GM19023 (cell line): ENCODE measurements around the gene ZSCAN4.
A peak's percentile ranks its signal among the peaks of the same experiment; 100 is the strongest.

Experiments
- ATAC-seq: cut with Tn5 transposase; IDR thresholded peaks from one replicate; pipeline ENCODE4 v1.9.1; 2021; ENCODE audit warnings: mild to moderate bottlenecking, moderate library complexity; ENCODE audit not compliant: unreplicated experiment

The ZSCAN4 gene, protein sequence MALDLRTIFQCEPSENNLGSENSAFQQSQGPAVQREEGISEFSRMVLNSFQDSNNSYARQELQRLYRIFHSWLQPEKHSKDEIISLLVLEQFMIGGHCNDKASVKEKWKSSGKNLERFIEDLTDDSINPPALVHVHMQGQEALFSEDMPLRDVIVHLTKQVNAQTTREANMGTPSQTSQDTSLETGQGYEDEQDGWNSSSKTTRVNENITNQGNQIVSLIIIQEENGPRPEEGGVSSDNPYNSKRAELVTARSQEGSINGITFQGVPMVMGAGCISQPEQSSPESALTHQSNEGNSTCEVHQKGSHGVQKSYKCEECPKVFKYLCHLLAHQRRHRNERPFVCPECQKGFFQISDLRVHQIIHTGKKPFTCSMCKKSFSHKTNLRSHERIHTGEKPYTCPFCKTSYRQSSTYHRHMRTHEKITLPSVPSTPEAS

DNA sequence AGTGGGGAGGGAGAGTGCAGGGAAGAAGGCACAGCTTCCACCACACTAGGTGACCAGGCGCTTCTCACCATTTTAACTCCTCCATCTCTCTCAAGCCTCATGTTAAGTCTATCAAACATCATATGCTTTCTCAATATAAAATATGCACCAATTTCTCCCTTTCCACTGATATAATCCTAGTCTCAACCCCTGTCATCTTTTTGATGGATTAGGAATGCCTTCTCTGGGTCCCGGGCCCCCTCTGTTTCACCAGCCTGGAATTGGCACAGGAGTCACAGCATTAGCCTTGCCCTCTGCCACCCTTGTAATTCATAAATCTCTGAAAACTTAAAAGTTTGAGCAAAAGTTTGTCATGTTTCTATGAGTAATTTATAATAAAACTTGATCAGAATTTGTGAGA, at the start of gene ZSCAN4:
ZSCAN4 (plus strand) TSS at position 301 of the 400 bp plus-strand sequence. CDS start 7,211 bp downstream, outside the sequence.
- ATAC-seq: no peak

- ATAC-seq: no peak
These were observed 47.9 kb upstream of the ZSCAN4 start for GRCh38 chr19:57620673-57621348.

DNA sequence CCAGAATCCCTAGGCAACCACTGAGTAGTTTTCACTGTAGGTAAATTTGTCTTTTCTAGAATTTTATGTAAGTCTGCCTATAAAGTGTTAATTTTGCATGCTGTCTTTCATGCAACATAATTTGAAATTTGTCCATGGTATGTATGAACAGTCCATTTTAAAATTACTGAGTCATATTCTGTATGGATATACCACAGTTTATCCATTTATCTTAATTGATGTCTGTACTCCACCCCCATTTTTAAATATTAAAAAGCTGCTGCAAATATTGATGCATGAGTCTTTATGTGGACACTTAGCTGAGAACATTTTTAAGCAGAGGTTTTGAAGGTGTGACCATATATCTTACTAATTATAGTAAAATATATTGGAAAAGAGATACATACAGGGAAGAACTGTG, 45.6 kb upstream of the ZSCAN4 start:
- no peak for ATAC-seq

DNA sequence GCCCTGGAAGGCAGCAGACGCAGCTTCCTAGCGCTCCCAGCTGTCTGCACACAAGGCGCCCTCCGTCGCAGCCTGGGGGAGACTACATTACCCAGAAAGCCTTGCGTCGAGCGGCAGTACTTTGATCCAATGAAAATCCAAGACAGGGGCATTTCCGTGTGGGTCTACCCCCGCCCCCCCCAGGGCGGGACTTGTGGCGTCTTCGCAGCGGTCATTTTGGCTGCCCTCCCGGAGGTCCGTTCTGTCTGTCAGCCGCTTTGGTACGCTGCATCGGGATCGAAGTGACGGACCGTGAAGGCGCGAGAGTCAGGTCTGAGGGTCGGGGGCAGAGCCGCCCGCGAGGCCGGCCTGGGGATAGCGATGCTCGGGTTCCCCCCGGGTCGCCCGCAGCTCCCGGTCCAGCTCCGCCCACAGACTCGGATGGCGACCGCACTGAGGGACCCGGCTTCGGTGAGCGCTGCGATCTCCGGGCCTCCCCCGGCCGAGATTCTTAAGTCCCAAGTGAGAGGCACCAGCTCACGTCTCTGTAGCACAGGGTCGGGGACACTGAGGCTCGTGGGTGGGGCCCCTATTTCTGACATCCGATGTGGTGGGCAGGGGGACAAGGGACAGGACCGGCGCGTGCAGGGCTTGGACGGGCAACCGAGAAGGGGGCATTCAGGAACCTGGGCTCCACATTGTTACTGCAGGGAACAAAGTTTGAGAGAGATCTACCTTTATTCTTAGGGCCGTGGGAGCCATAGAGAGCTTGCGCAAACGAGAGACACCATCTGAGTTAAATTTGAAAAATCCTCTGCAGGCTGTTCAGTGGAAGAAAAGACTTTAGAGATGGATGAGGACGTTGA, 35.5 kb upstream of the ZSCAN4 start, which contains the start of gene ZNF211:
ZNF211 (plus strand) TSS at position 182 of the 845 bp plus-strand sequence; CDS start at position 361, 179 bp downstream.
- ATAC-seq: peak; percentile 94

DNA sequence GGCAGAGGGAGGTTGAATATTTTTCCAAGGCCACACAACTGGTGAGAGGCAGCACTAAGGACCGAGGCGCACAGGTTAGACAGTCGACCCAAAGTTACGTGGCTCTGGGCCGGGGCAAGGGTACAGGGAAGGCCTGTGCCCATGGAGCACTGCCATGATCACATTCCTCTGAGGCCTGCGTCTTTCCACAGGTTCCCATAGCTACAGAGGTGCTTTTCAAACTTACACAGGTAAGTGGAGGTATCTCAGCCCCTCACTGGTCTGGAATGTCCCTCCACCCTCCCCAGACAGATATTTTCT, 35.0 kb upstream of the ZSCAN4 start:
- ATAC-seq: no peak

- no peak for ATAC-seq
These were observed 31.4 kb upstream of the ZSCAN4 start for GRCh38 chr19:57637379-57637778.

DNA sequence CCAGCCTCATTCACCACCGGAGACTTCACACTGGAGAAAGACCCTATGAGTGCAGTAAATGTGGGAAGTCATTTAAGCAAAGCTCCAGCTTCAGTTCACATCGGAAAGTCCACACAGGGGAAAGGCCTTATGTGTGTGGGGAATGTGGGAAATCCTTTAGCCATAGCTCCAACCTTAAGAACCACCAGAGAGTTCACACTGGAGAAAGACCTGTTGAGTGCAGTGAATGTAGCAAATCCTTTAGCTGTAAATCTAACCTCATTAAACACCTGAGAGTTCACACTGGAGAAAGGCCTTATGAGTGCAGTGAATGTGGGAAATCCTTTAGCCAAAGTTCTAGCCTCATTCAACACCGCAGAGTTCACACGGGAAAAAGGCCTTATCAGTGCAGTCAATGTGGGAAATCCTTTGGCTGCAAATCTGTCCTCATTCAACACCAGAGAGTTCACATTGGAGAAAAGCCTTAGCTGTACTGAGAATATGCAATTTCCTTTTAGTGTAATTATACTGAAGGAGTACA, 27.0 kb upstream of the ZSCAN4 start:
- no peak for ATAC-seq

GRCh38 chr19:57642396-57643046, 26.2 kb upstream of the ZSCAN4 start:
- ATAC-seq: no peak

GRCh38 chr19:57643734-57644133, 25.0 kb upstream of the ZSCAN4 start:
- ATAC-seq: no peak

GRCh38 chr19:57648331-57649003, 20.3 kb upstream of the ZSCAN4 start:
- ATAC-seq: no peak

DNA sequence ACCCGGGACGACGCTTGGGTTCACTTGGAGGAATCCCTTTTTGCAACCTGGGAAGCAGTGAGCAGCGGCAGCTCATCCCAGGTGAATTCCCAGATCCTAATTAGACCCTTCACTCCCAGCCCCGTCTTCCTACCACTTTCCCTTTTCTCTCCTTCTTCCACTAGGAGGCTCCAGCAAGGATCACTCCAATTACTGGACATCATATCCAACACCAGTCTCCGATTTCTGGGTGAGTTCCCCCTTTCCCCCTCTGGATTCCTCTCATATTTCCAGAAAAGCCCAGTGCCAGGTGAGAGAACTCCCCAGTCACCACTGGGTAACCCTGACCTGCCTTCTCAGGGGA, 17.1 kb upstream of the ZSCAN4 start:
- no peak for ATAC-seq

DNA sequence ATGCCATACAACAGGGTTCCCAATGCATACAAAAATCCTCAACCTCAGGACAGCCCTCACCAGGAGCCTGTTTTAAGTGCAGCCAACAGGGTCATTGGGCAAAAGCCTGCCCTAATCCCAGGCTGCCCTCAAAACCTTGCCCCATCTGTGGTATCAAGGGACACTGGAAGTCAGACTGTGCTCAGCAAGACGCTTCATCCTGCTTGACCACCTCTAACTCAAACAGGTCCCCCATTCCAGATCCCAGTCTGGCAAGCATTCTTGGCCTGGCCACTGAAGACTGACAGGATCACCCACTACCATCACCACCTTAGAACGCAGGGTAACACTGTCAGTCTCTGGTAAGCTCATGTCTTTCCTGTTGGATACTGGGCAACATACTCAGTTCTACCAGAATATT, 15.0 kb upstream of the ZSCAN4 start:
- no peak for ATAC-seq

- no peak for ATAC-seq
These were observed 13.3 kb upstream of the ZSCAN4 start for GRCh38 chr19:57655443-57655842.

GRCh38 chr19:57656346-57656745, 12.4 kb upstream of the ZSCAN4 start:
- no peak for ATAC-seq

DNA sequence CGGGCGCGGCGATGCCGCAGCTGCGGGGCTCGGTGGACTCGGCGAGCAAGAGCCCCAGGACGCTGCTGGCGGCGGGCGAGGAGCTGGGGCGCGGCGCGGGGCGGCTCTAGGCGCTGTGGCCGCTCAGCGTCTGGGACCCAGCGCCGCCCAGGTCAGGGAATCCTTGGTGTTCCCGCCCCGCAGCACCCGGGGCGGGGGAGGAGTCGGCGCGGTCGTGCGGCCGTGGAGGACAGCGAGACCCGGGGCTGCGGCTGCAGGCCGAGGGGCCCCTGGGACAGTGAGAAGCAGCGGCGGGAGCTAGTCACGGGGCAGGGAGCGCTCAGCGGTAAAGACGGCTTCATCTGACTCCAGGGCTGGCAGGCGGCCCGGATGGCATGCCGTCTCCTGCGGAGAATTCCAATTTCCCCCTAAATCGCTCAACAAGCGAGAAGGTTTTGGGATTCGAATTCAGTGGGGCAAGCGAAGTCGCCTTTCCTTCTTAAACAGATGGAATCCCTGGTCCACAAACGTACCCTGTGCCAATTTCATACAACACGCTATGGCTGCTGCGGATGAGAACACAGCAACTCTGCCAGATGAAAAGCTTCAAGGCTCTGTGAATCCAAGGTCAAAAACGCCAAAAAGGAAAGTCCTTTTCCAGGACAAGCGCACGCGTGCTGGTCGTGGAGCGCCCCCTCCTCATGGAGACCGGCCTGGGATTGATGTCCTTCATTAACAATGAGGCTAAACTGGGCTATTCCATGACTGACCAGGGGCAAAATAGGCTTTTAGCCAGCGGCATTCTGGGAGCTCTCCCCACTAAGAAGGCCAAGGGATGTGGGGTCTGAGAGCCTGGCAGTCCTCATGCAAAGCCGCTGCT, 4.2 kb upstream of the ZSCAN4 start:
- ATAC-seq: no peak

DNA sequence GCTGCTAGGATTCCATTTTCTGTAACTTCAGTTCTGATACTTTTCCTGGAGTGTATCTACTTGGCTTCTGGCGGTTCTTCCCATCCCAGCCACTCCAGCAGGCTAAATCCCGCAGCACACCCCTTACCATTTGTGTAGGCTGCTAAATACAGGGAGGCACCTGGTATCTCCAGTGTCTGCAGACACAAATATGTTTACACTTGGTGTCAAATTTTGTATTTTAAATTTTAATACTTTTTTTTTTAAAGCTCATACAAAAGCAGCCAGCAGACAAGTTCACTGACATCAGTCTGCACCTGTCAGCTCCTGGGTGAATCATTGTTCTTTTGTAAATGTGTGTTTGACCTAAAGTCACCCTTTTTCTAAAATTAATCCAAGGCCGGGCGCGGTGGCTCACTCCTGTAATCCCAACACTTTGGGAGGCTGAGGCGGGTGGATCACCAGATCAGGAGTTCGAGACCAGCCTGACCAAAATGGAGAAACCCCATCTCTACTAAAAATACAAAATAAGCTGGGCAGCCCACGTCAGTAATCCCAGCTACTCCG, 3.4 kb upstream of the ZSCAN4 start:
- no peak for ATAC-seq

GRCh38 chr19:57667228-57667627, 1.5 kb upstream of the ZSCAN4 start:
- ATAC-seq: no peak

DNA sequence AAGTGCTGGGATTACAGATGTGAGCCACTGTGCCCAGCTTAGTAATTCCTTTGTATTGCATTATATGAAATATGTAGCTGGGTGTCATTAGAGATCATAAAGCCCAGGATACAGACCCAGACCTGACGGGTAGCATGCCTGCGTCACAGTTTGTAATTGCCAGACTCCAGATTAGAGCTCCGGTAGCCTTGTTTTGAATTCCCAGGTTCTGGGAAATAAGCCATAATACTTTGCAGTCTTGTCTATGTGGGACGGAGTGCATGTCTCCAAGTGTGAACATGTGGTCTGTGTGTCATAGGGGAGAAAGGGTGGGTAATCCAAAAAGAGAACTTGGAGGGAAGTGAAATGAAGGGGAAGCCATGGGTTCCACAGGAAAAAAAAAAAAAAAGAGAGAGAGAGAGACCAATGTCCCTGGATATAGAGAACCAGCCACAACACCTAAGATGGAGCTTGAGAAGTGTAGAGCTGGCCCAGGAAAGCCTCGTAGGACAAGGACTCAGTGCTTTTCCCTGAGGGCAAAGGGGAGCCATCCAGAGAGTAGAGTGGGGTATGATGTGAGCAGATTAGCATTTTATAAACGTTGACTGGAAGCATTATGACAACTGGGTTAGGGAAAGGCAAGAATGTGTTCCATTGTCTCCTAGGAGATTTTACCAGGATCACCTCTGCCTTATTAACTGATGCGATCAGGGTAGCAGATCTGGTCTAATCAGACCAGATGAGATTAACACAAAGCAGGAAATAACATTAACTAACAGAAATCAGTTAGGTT, 2.6 kb downstream of the ZSCAN4 start:
- no peak for ATAC-seq
